Endothelial cell (in vitro differentiated cells): ENCODE results near the gene CR1L. TPM values are rescaled to one million over a fixed set of nuclear protein-coding genes. Genes with fewer than 3 reads are reported as not detected.
"Not testable (repeated sequence)": the region's sequence is repeated elsewhere in the genome, so short reads cannot be mapped to it uniquely, and the experiment has no call there.

ENCODE experiments used
- DNase-seq: peaks from one replicate; pipeline ENCODE4 v3.0.0; 2021; ENCODE audit warnings: low spot score
- H3K27ac Mint-ChIP-seq: one replicate; pipeline ENCODE4 v1.8.0; 2021; ENCODE audit warnings: mixed read lengths, inconsistent platforms; ENCODE audit not compliant: unreplicated experiment
- H3K27me3 Mint-ChIP-seq: one replicate; pipeline ENCODE4 v1.8.0; 2021; ENCODE audit warnings: mild to moderate bottlenecking, moderate library complexity, mixed read lengths, inconsistent platforms; ENCODE audit not compliant: unreplicated experiment
- H3K36me3 Mint-ChIP-seq: one replicate; pipeline ENCODE4 v1.8.0; 2021; ENCODE audit warnings: mild to moderate bottlenecking, low read depth, mixed read lengths, inconsistent platforms; ENCODE audit not compliant: unreplicated experiment
- H3K4me1 Mint-ChIP-seq: one replicate; pipeline ENCODE4 v1.8.0; 2021; ENCODE audit warnings: mild to moderate bottlenecking, mixed read lengths, inconsistent platforms; ENCODE audit not compliant: unreplicated experiment
- H3K4me3 Mint-ChIP-seq: one replicate; pipeline ENCODE4 v1.8.0; 2021; ENCODE audit warnings: mild to moderate bottlenecking, mixed read lengths, inconsistent platforms; ENCODE audit not compliant: unreplicated experiment
- H3K9me3 Mint-ChIP-seq: one replicate; pipeline ENCODE4 v1.8.0; 2021; ENCODE audit warnings: mixed read lengths, inconsistent platforms; ENCODE audit not compliant: unreplicated experiment
- total RNA-seq: library from RNA; stranded (reverse); fragmentation: NEBNext Ultra II Directional; extraction: Animal tissue kit (Norgen Biotek cat#: 25700); gene quantifications from one replicate; pipeline ENCODE4 v1.2.1, GENCODE V29; 2021; ENCODE audit not compliant: unreplicated experiment
- TF ChIP-seq, protein P1 (sequence below): fragments of 200-600 bp; sonication (generic); IDR thresholded peaks from one replicate; pipeline ENCODE4 v1.5.0; 2021; ENCODE audit warnings: antibody characterized with exemption; ENCODE audit not compliant: unreplicated experiment

CR1L gene
- total RNA-seq, 1 donor from 2014 or later, result 48.0 TPM

DNA sequence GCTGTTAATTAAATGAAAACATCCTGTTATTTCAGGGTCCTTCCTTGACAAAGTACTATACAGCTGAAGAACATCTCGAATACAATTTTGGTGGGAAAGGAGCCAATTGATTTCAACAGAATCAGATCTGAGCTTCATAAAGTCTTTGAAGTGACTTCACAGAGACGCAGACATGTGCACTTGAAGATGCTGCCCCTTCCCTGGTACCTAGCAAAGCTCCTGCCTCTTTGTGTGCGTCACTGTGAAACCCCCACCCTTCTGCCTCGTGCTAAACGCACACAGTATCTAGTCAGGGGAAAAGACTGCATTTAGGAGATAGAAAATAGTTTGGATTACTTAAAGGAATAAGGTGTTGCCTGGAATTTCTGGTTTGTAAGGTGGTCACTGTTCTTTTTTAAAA lies 5.6 kb upstream of the CR1L start:
- H3K27ac Mint-ChIP-seq, result peak overlapping the region; percentile 76
- H3K9me3 Mint-ChIP-seq, H3K4me3 Mint-ChIP-seq, H3K27me3 Mint-ChIP-seq, H3K36me3 Mint-ChIP-seq, DNase-seq: not testable (repeated sequence)
- H3K4me1 Mint-ChIP-seq, result peaks cover 54% of the 10 kb centered on the region

DNA sequence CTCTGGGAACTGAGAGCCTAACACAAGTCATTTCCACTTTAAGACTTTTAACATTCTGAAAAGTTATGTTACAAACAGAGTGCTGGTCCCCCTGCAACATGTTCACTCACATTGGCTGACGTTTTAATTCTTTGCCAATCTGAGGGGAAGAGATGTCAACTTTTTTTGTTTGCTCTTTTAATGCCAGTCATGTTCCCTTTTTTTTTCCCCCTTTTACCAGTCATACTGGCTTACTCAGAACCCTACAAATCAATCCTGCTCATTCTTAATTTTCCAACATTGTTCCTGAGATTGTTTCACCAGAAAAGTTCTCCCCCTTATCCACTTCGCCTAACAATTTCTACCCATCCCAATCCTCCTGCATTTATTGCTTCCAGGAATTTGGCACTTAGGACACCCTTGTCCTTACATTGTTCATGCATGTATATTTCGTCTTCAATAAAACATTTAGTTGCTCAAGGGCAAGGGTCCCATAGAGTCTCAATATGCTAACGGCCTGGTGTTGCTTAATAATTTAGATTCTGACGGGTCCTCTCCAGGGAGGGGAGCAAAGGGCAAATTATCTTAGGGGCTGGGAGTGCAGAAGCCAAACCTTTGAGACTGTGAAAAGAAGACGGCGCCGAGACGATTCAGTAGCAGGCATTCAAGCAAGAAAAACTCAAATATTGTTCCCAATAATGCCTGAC lies 624 bp upstream of the CR1L start:
- Mint-ChIP-seq H3K4me1 (peaks cover 47% of the 10 kb centered on the region), H3K27me3 (peaks cover 10% of the 10 kb centered on the region), H3K9me3 (no peaks in the 10 kb centered on the region), H3K36me3 (peaks cover 4% of the 10 kb centered on the region), H3K4me3 (peak overlapping the region; percentile 86), H3K27ac (peak overlapping the region; percentile 28)
- TF ChIP-seq, protein P1, sequence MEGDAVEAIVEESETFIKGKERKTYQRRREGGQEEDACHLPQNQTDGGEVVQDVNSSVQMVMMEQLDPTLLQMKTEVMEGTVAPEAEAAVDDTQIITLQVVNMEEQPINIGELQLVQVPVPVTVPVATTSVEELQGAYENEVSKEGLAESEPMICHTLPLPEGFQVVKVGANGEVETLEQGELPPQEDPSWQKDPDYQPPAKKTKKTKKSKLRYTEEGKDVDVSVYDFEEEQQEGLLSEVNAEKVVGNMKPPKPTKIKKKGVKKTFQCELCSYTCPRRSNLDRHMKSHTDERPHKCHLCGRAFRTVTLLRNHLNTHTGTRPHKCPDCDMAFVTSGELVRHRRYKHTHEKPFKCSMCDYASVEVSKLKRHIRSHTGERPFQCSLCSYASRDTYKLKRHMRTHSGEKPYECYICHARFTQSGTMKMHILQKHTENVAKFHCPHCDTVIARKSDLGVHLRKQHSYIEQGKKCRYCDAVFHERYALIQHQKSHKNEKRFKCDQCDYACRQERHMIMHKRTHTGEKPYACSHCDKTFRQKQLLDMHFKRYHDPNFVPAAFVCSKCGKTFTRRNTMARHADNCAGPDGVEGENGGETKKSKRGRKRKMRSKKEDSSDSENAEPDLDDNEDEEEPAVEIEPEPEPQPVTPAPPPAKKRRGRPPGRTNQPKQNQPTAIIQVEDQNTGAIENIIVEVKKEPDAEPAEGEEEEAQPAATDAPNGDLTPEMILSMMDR, result no peak
- no peak for DNase-seq

DNA sequence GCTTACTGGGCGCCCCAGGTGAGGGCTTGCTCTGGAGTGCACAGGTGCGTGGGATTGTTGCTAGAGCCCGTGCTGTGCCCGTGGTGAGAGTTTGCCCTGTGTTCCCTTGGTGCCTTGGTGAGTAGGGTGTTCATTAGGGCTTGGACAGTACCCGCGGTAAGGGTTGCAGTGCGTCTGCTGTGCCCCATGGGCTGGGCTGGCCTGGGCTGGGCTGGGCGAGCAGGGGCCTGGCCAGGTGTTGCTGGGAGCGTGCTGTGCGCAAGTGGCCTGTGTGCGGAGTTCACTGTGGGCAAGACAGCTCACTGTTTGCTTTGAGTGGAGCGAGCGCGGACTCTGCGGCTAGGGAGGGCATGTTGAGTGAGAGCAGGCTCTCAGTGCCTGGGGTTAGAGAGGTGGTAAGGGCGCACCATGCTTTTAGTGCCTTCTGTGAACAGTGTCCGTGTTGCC lies 725 bp downstream of the CR1L start:
- peak overlapping the region; percentile 94 for H3K4me3 Mint-ChIP-seq
- H3K4me1 Mint-ChIP-seq, result peaks cover 54% of the 10 kb centered on the region
- peaks cover 10% of the 10 kb centered on the region for H3K27me3 Mint-ChIP-seq
- TF ChIP-seq, protein P1, result no peak
- H3K27ac Mint-ChIP-seq, result no peak overlapping the region
- peaks cover 7% of the 10 kb centered on the region for H3K36me3 Mint-ChIP-seq
- peak; percentile 17 for DNase-seq
- no peaks in the 10 kb centered on the region for H3K9me3 Mint-ChIP-seq

DNA sequence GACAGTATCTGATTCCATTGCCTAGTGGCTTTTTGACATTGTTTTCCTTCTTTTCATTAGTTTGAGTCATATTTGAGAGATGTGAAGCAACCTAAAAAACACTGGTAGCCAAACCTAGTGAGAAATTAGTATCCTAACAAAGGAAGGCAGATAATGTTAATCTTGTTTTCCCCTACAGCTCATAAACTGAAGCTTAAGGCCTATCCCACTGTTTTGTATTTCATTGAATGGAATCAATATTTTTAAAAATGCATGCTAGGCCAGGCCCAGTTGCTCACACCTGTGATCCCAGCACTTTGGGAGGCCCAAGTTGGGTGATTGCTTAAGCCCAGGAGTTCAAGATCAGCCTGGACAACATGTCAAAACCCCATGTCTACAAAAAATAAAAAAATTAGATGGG lies 1.2 kb downstream of the CR1L start:
- Mint-ChIP-seq H3K36me3 (peaks cover 7% of the 10 kb centered on the region), H3K27ac (no peak overlapping the region), H3K4me3 (peak overlapping the region; percentile 94), H3K27me3 (peaks cover 10% of the 10 kb centered on the region), H3K4me1 (peaks cover 54% of the 10 kb centered on the region), H3K9me3 (no peaks in the 10 kb centered on the region)
- TF ChIP-seq, protein P1, result no peak
- DNase-seq, result no peak

DNA sequence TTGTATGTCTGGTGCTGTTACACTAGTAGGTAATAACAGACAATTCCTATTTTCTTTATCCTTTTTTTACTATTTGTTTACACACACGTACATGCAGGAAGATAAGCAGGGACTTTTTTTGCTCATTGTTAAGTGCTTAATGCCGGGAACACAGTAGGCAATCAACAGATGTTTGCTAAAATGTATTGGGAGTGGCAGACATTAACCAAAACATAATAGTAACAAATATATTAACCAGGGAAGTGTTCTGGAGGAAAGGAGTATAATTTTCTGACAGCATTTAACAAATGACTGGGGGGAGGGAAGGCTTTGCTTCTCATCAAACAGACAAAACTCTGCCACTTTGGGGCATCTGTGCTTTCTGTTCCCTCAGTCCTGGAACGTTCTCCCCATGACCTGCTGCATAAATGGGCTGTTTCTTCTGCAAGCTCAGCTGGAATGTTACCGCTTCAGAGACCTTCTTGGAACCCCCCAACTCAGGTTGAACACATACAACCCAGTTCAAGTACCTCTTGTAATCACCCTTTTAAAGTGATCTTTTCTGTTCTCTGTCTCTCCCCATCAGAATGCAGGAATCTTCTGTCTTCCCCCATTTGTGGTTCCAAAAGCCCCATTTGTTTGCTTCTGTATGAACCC lies 2.1 kb downstream of the CR1L start:
- Mint-ChIP-seq H3K27me3 (peaks cover 10% of the 10 kb centered on the region), H3K4me1 (peaks cover 54% of the 10 kb centered on the region), H3K27ac (peak overlapping the region; percentile 12), H3K9me3 (no peaks in the 10 kb centered on the region), H3K4me3 (peak overlapping the region; percentile 88), H3K36me3 (peaks cover 7% of the 10 kb centered on the region)
- DNase-seq, result no peak
- TF ChIP-seq, protein P1, result no peak
